ENCODE results near the gene ABCD2.
"Not testable (repeated sequence)": the region's sequence is repeated elsewhere in the genome, so short reads cannot be mapped to it uniquely, and the experiment has no call there.

DNA sequence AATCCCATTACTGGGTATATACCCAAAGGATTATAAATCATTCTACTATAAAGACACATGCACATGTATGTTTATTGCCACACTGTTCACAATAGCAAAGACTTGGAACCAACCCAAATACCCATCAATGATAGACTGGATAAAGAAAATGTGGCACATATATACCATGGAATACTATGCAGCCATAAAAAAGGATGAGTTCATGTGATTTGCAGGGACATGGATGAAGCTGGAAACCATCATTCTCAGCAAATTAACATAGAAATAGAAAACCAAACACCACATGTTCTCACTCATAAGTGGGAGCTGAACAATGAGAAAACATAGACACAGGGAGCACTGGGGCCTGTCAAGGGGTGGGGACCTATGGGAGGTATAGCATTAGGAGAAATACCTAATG, 97.4 kb downstream of the ABCD2 start:
- TF ChIP-seq CTCF, POLR2A, POLR2AphosphoS5 (IDR thresholded peaks at IDR 0.05): not testable (repeated sequence)

Data from breast epithelium (tissue), 3 donors.